ENCODE results near the gene NR6A1. TPM values are rescaled to one million over a fixed set of nuclear protein-coding genes. Genes with fewer than 3 reads are reported as not detected.

The NR6A1 gene
- total RNA-seq, 2 experiments from 2014 or later = 0.28 to 0.76 TPM

DNA sequence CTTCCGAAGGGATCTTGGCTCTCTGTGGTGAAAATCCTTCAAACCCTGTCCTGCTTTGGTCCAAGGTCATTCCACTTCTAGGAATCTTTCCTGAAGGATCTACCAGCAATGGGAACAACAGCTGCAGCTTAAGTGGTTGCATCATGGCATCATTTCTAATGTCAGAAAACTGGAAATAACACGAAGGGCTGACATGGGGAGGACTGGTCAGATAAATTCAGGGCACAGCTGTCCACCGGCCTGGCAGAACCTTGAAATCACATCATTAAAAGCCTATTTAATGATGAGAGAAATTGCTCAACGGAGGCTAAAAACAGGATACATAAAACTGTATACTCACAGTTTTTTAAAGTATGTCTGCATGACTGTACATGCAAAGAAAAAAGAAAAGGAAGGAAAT, 34.1 kb upstream of the NR6A1 start:
- no peaks in the 10 kb centered on the region for H3K4me1 Mint-ChIP-seq
- no peak for DNase-seq
- peaks cover 3% of the 10 kb centered on the region for H3K27me3 Mint-ChIP-seq
- no peaks in the 10 kb centered on the region for H3K9me3 Mint-ChIP-seq
- CTCF ChIA-PET = no interaction called here
- POLR2A ChIA-PET = no interaction called here
- H3K4me3 Mint-ChIP-seq = no peak overlapping the region
- H3K36me3 Mint-ChIP-seq (ENCODE audit: low read depth) = no peaks in the 10 kb centered on the region
- H3K27ac Mint-ChIP-seq = no peak overlapping the region

DNA sequence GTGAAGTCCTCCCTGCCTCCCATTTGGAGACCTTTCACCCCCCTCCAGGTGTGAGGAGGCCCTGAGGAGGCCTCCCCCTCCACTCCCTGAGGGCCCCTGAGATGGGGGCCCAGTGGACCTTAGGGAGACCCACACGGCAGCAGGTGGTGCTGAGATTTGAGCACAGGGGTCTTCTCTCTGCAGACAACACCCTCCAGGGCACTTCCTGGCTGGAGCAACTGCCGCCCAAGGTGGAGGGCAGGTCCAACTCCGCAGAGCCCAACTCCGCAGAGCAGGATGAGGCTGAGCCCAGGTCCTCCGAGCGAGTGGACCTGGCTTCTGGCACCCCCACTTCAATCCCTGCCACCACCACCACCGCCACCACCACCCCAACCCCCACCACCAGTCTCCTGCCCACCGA, 32.8 kb upstream of the NR6A1 start:
- DNase-seq = no peak
- H3K36me3 Mint-ChIP-seq (ENCODE audit: low read depth) = no peaks in the 10 kb centered on the region
- H3K27me3 Mint-ChIP-seq = peaks cover 3% of the 10 kb centered on the region
- ChIA-PET POLR2A (no interaction called here), CTCF (no interaction called here)
- no peaks in the 10 kb centered on the region for H3K9me3 Mint-ChIP-seq
- no peak overlapping the region for H3K4me3 Mint-ChIP-seq
- H3K27ac Mint-ChIP-seq = no peak overlapping the region
- H3K4me1 Mint-ChIP-seq = no peaks in the 10 kb centered on the region

- H3K4me3 Mint-ChIP-seq = no peak overlapping the region
- CTCF ChIA-PET = no interaction called here
These were observed 31.3 kb upstream of the NR6A1 start for GRCh38 chr9:124802426-124802825.

DNA sequence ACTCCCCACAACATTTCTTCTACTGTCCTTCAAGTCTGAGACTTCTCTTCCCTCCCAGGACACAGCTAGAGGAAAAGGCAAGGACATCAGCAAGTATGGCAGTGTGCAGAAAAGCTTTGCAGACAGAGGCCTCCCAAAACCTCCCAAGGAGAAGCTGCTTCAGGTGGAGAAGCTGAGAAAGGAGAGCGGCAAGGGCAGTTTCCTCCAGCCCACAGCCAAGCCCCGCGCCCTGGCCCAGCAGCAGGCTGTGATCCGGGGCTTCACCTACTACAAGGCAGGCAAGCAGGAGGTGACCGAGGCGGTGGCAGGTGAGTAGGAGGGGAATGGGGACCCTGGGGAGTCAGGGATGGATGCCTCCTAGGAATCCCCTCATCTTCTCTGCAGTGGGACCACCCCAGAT, 30.2 kb upstream of the NR6A1 start:
- peaks cover 3% of the 10 kb centered on the region for H3K27me3 Mint-ChIP-seq
- H3K36me3 Mint-ChIP-seq (ENCODE audit: low read depth) = no peaks in the 10 kb centered on the region
- no peak overlapping the region for H3K4me3 Mint-ChIP-seq
- ChIA-PET CTCF (interaction anchor here (0.7 kb wide), 1 partner anchor 51 kb away, joined by 3 read pairs; the partner anchor contains the start of gene WDR38), POLR2A (no interaction called here)
- no peak overlapping the region for H3K27ac Mint-ChIP-seq
- H3K9me3 Mint-ChIP-seq = no peaks in the 10 kb centered on the region
- H3K4me1 Mint-ChIP-seq = no peaks in the 10 kb centered on the region
- DNase-seq = no peak

More at GRCh38 chr9:124802426-124802825, 31.3 kb upstream of the NR6A1 start:
- H3K4me1 Mint-ChIP-seq = no peaks in the 10 kb centered on the region
- no peak for DNase-seq
- POLR2A ChIA-PET = no interaction called here
- no peaks in the 10 kb centered on the region for H3K9me3 Mint-ChIP-seq
- peaks cover 3% of the 10 kb centered on the region for H3K27me3 Mint-ChIP-seq
- no peaks in the 10 kb centered on the region for H3K36me3 Mint-ChIP-seq (ENCODE audit: low read depth)
- no peak overlapping the region for H3K27ac Mint-ChIP-seq

DNA sequence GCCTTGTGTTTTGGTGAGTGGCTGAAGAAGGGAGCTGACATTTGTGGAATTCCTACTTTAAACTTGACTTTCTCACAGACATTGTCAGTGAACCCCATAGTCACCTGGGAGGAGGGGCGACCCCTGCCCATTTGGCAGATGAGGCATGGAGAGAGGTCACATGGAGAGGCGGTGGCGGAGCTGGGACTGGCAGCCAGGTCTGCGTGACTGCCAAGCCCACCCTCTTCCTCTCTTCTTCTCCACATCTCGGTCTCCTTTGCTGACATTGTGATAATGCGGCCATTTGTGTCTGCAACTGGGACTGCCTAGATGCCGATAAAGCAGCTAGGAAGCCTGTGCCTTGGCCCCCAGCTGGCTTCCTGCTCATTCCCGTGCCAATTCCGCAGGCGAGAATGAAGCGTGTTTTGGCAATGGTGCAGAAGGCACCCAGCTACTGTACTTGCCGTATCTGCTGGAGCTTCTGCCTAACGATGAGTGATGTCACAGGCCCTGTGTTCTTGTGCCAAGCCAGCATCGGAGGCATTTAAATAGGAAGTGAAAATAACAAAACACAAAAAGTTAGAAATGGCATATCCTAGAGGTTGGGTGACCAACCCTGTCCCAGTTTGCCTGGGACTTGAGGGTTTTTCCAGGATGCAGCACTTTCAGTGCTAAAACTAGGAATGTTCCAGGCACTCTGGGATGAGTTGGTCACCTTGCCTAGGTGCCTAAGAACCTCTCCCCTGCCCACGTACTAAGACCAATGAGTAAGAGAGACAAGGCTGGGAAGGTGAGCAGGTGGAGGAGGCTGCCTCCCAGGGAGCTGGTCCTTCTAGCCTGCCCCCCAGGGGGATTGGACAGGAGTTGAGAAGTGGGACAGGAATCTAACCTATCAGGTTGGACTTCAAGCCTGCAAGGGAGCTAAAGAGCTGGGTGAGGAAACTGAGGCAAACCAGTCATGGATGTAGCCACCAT, 29.5 kb upstream of the NR6A1 start:
- H3K27ac Mint-ChIP-seq = no peak overlapping the region
- no peaks in the 10 kb centered on the region for H3K9me3 Mint-ChIP-seq
- no peaks in the 10 kb centered on the region for H3K4me1 Mint-ChIP-seq
- POLR2A ChIA-PET = no interaction called here
- H3K36me3 Mint-ChIP-seq (ENCODE audit: low read depth) = no peaks in the 10 kb centered on the region
- peaks cover 3% of the 10 kb centered on the region for H3K27me3 Mint-ChIP-seq
- DNase-seq = no peak
- no peak overlapping the region for H3K4me3 Mint-ChIP-seq
- CTCF ChIA-PET = interaction anchor here (0.6 kb wide), 1 partner anchor 116 kb away, joined by 5 read pairs; no protein-coding TSS in a partner anchor

GRCh38 chr9:124799274-124800006, 28.3 kb upstream of the NR6A1 start:
- Mint-ChIP-seq H3K27me3 (no peaks in the 10 kb centered on the region), H3K4me3 (no peak overlapping the region), H3K27ac (no peak overlapping the region), H3K36me3 (ENCODE audit: low read depth) (no peaks in the 10 kb centered on the region), H3K9me3 (no peaks in the 10 kb centered on the region), H3K4me1 (no peaks in the 10 kb centered on the region)
- DNase-seq = no peak
- CTCF ChIA-PET = no interaction called here
- POLR2A ChIA-PET = no interaction called here

GRCh38 chr9:124797343-124798103, 26.4 kb upstream of the NR6A1 start:
- CTCF ChIA-PET = no interaction called here
- no peak for DNase-seq
- H3K4me1 Mint-ChIP-seq = no peaks in the 10 kb centered on the region
- no peaks in the 10 kb centered on the region for H3K27me3 Mint-ChIP-seq
- POLR2A ChIA-PET = no interaction called here
- no peaks in the 10 kb centered on the region for H3K9me3 Mint-ChIP-seq
- no peaks in the 10 kb centered on the region for H3K36me3 Mint-ChIP-seq (ENCODE audit: low read depth)
- H3K4me3 Mint-ChIP-seq = no peak overlapping the region
- no peak overlapping the region for H3K27ac Mint-ChIP-seq

- ChIA-PET CTCF (interaction anchor here (1.5 kb wide), 1 partner anchor 56 kb away, joined by 4 read pairs; no protein-coding TSS in a partner anchor), POLR2A (no interaction called here)
- no peak for DNase-seq
- Mint-ChIP-seq H3K4me3 (no peak overlapping the region), H3K36me3 (ENCODE audit: low read depth) (no peaks in the 10 kb centered on the region), H3K27ac (no peak overlapping the region), H3K4me1 (no peaks in the 10 kb centered on the region), H3K27me3 (no peaks in the 10 kb centered on the region), H3K9me3 (no peaks in the 10 kb centered on the region)
These were observed 24.8 kb upstream of the NR6A1 start for GRCh38 chr9:124795881-124796431.

DNA sequence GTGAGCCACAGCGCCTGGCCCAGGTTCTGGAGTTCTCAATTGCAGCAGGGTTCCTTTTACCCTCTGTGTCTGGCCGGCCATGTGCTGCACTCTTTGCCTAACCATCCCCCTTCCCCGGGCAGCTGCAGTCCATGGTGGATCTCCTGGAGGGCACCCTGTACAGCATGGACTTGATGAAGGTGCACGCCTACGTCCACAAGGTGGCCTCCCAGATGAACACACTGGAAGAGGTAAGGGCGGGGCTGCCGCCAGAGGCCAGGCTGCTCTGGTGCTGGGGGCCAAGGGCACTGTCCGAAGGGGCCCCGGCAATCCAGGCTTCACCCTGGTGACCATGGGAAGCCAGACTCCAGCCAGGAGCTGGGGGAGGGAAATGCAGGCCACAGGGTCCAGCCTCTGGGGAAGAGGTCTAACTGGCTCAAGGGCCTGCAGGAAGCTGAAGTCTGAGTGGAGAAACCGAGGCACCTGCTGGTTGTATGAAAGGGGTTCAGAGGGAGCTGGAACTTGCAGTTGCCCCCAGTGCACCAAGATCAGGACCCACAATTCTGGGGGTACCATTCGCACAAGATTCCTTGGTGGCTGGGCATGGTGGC, 23.9 kb upstream of the NR6A1 start:
- Mint-ChIP-seq H3K27me3 (no peaks in the 10 kb centered on the region), H3K36me3 (ENCODE audit: low read depth) (no peaks in the 10 kb centered on the region), H3K4me1 (no peaks in the 10 kb centered on the region), H3K9me3 (no peaks in the 10 kb centered on the region), H3K4me3 (no peak overlapping the region), H3K27ac (no peak overlapping the region)
- DNase-seq = no peak
- CTCF ChIA-PET = interaction anchor here (1.5 kb wide), 1 partner anchor 57 kb away, joined by 4 read pairs; no protein-coding TSS in a partner anchor
- POLR2A ChIA-PET = no interaction called here

- POLR2A ChIA-PET = no interaction called here
- Mint-ChIP-seq H3K36me3 (ENCODE audit: low read depth) (no peaks in the 10 kb centered on the region), H3K4me3 (no peak overlapping the region), H3K9me3 (no peaks in the 10 kb centered on the region), H3K4me1 (no peaks in the 10 kb centered on the region), H3K27ac (no peak overlapping the region), H3K27me3 (no peaks in the 10 kb centered on the region)
- DNase-seq = no peak
- CTCF ChIA-PET = interaction anchor here (0.8 kb wide), 1 partner anchor 584 kb away, joined by 3 read pairs; no protein-coding TSS in a partner anchor
These were observed 22.0 kb upstream of the NR6A1 start for GRCh38 chr9:124793015-124793541.

DNA sequence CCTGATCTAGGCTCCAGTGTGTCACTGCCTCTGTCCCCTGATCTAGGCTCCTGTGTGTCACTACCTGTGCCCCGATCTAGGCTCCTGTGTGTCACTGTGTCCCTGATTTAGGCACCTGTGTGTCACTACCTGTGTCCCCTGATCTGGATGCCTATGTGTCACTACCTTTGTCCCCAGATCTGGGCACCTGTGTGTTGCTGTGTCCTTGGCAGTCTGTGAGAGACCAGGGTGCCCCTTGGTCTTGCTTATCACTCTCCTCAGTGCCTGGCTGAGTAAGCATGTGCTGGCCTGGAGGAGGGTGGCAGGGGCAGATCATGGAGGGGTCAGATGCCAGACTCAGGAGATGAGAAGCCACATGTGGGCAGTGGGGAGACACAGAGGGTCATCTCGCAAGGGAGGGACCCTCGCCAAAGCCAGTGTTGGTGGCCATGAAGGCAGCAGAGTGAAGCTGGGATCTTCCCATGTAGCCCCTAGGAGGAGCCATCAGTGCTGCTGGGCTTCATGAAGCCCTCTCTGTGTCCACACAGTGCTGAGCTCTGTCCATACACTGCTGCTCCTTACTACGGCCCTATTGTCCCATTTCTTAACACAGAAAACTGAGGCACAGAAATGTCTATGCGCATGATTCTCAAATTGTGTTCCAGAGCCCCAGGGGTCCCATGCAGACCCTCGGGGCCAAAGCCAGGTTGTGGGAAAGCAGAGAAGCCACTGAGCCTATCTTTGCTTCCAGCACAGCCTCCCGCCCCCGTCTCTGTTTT, 21.3 kb upstream of the NR6A1 start:
- CTCF ChIA-PET = no interaction called here
- H3K27me3 Mint-ChIP-seq = no peaks in the 10 kb centered on the region
- POLR2A ChIA-PET = no interaction called here

More for the DNA sequence above, 21.3 kb upstream of the NR6A1 start:
- DNase-seq = no peak
- Mint-ChIP-seq H3K4me3 (no peak overlapping the region), H3K27ac (no peak overlapping the region), H3K36me3 (ENCODE audit: low read depth) (no peaks in the 10 kb centered on the region), H3K4me1 (no peaks in the 10 kb centered on the region), H3K9me3 (no peaks in the 10 kb centered on the region)

All from activated CD4-positive, alpha-beta memory T cell treated with anti-CD3 and anti-CD28 coated beads, Interleukin-2, amount 10 ng/mL, durations not matched to agents 7 days and 5 days (primary cell).